Measurements from ENCODE around the gene WDR48. TPM values are rescaled to one million over a fixed set of nuclear protein-coding genes. Genes with fewer than 3 reads are reported as not detected.

The WDR48 gene
- total and polyA plus RNA-seq, 9 of the 15 experiments (the other 6 are each of a cell fraction or from before 2014, with no cell fraction given) = 26.6 to 70.6 (median 48.0) TPM

GRCh38 chr3:39125841-39126500, 74.2 kb downstream of the WDR48 start:
- Histone ChIP-seq H3K36me3 (ENCODE audit: control insufficient read depth, insufficient read depth, low read length) (no peaks in the 10 kb centered on the region), H4K20me1 (replicated peaks; ENCODE audit: control insufficient read depth, insufficient read depth, low read length) (no peaks in the 10 kb centered on the region), H3K27ac (ENCODE audit: extremely low read depth, low read depth, low read length) (no peak overlapping the region), H3K9ac (ENCODE audit: insufficient read depth in 1 of 2, low read depth in 2 of 2, low read length in 2 of 2) (no peak overlapping the region), H2AFZ (ENCODE audit: low read depth, low read length) (peak overlapping the region; percentile 59), H3K9me1 (ENCODE audit: control insufficient read depth, insufficient read depth, low read length) (no peaks in the 10 kb centered on the region), H3K9me3 (replicated peaks; ENCODE audit: control insufficient read depth, insufficient read depth, low read depth, low read length) (no peaks in the 10 kb centered on the region), H3K4me2 (ENCODE audit: insufficient read depth, low read length) (no peak overlapping the region), H3K27me3 (ENCODE audit: control insufficient read depth in 2 of 2, insufficient read depth in 2 of 2, low read length in 2 of 2) (no peaks in the 10 kb centered on the region), H3K79me2 (ENCODE audit: control insufficient read depth, insufficient read depth, low read length) (no peaks in the 10 kb centered on the region), H3K4me3 (no peak overlapping the region), H3K4me1 (replicated peaks in 1 of 2; ENCODE audit: control insufficient read depth in 2 of 2, insufficient read depth in 2 of 2, low read length in 2 of 2) (no peaks in the 10 kb centered on the region; a peak in 1 of 5 replicates)
- CTCF ChIA-PET (ENCODE audit: low intra/inter-chr PET ratio) = interaction anchor here (0.7 to 3.0 kb wide), 6 partner anchors 58 to 252 kb away, joined by 3 to 42 read pairs (median 4); no protein-coding TSS in a partner anchor
- DNase-seq (ENCODE audit: extremely low read depth in 1 of 4, low spot score in 3 of 4) (no peak), ATAC-seq (no peak), FAIRE-seq (peak; percentile 42)
- in situ Hi-C loops (cut with MboI) = loop anchor here (5.0 to 10.0 kb wide), 3 partner anchors 61 to 259 kb away; partner anchors contain the start of gene SLC25A38
- intact Hi-C loops (cut with micrococcal nuclease) = loop anchor here (1.0 to 5.0 kb wide), 5 partner anchors 23 to 251 kb away; no protein-coding TSS in a partner anchor
- WGBS (ENCODE audit: insufficient coverage, low coverage, missing lambda C conversion rate) = 31% methylated on average over 12 of the region's 12 CpGs
- BruUV-seq (replicated peaks) = no TSS peak
- no peak for TF ChIP-seq RHOXF2B (CRISPR knock-in tag; conservative IDR thresholded peaks at IDR 0.05)
- no peak for TF ChIP-seq CBFB (CRISPR knock-in tag; IDR thresholded peaks at IDR 0.05)
- TF ChIP-seq BCLAF1 (IDR thresholded peaks at IDR 0.05; ENCODE audit: borderline replicate concordance in 1 of 2, control insufficient read depth in 1 of 2, low read depth in 2 of 2, low read length in 1 of 2) = no peak
- no peak for TF ChIP-seq PHTF2 (CRISPR knock-in tag; IDR thresholded peaks at IDR 0.05)
- TF ChIP-seq XRCC4 (IDR thresholded peaks at IDR 0.05; ENCODE audit: extremely low read depth, insufficient read depth, insufficient read length) = no peak
- no peak for TF ChIP-seq ATF3 (IDR thresholded peaks at IDR 0.05)
- no peak for TF ChIP-seq ATF3 (CRISPR knock-in tag; conservative IDR thresholded peaks at IDR 0.05)
- no peak for TF ChIP-seq OTX1 (CRISPR knock-in tag; IDR thresholded peaks at IDR 0.05)
- TF ChIP-seq COPS2 (conservative IDR thresholded peaks at IDR 0.05) = no peak
- TF ChIP-seq TRIM25 (IDR thresholded peaks at IDR 0.05; ENCODE audit: borderline replicate concordance) = no peak
- TF ChIP-seq ZNF174 (CRISPR knock-in tag; IDR thresholded peaks at IDR 0.05) = no peak
- POLR2A ChIA-PET = interaction anchor here (0.6 to 4.1 kb wide), 16 partner anchors 9 to 162 kb away, joined by 3 to 21 read pairs (median 4); no protein-coding TSS in a partner anchor
